IPS DF 19.7 (cell line): ENCODE data around the gene SAAL1.
"Not testable (repeated sequence)": the region's sequence is repeated elsewhere in the genome, so short reads cannot be mapped to it uniquely, and the experiment has no call there.

Experiments used
- DNase-seq: peaks from one replicate; pipeline ENCODE4 v3.0.0-alpha.2; 2013; ENCODE audit warnings: low read depth, low spot score

Gene SAAL1

DNA sequence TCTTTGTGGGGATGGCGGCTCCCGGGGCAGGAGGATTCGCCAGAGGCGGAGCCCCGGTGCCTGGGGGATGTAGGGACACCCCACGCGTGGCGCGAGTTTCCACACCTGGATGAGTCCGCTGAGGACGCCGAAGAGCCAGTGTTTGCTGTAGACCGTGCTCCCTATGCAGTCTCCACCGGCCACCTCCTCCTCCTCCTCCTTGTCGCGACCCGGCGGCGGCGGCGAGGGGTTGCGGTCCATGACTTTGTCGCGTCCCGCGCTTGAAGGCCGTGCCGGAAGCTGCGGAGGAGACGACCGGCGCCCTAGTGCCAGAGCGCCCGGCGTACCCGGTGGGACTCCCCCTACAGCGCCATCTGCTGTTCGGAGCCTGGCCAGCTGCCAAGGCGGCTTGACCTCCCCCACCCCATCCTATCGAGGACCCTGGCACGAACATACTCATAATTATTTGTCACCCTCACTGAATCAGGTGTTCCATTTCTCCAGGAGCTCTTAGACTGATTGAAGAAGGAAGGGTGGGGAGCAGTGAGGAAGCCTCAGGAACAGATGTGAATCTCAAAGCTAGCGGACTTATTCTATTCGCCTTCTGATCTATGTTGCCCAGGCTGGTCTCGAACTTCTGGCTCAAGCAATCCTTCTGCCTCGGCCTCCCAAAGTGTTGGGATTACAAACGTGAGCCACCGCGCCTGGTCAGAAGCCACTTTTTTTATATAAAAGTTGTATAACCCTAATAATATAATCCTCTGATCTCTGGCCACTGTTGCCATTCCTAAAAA, at the start of gene SAAL1:
Gene SAAL1 (minus strand): TSS at position 281 of the 773 bp plus-strand sequence. CDS start 41 bp downstream, at position 240.
- DNase-seq = peak; percentile 23

DNA sequence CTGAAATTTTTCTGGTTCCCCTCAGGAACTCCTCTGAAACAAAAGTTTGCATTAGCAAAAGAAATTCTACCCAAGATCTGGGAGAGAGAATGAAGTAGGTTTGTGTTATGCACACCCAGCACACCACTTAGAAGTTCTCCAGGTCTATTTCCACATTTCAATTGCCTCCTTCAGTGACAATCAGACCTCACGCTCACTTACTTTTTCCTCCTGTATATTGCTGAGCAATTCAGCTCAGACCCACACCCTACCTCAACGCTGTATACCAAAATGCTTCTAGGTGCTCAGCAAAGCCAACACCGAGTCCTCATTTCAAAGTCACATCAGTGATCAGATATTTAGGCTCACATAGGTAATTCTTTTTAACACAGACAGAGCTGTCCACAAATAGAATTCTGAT, 45.7 kb upstream of the SAAL1 start:
- DNase-seq = no peak

- DNase-seq = no peak
Measured at GRCh38 chr11:18145837-18146236, 40.0 kb upstream of the SAAL1 start.

DNA sequence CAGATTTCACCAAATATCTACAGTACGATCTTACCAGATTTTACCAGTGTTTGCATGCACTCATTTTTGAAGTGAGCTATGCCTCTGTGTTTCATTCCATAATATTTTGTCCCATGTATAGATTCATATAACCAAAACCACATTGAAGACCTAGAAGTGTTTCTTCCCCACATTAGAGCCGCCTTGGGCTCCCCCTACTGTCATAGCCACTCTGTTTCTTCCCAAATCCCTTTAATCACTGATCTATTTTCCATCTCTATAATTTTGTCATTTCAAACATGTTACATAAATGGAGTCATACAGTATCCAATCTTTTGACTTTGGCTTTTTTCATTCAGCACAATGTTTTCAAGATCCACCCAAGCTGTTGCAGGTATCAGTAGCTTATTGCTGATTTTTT, 39.1 kb upstream of the SAAL1 start:
- DNase-seq = no peak

- DNase-seq = no peak
Measured at GRCh38 chr11:18144243-18144642, 38.4 kb upstream of the SAAL1 start.

- DNase-seq = no peak
Measured at GRCh38 chr11:18140145-18140544, 34.3 kb upstream of the SAAL1 start.

GRCh38 chr11:18137186-18137800, 31.4 kb upstream of the SAAL1 start:
- no peak for DNase-seq

GRCh38 chr11:18135308-18135707, 29.4 kb upstream of the SAAL1 start:
- DNase-seq = no peak

GRCh38 chr11:18132341-18132740, 26.5 kb upstream of the SAAL1 start, which contains the start of gene MRGPRX3:
Gene MRGPRX3, plus strand, starts transcription at chr11:18132571. Its CDS starts 4,632 bp downstream, at chr11:18137203.
- DNase-seq = no peak

GRCh38 chr11:18131115-18131514, 25.2 kb upstream of the SAAL1 start:
- DNase-seq = not testable (repeated sequence)

GRCh38 chr11:18121331-18121828, 15.5 kb upstream of the SAAL1 start:
- DNase-seq = not testable (repeated sequence)

- no peak for DNase-seq
Measured at GRCh38 chr11:18115360-18116127, 9.7 kb upstream of the SAAL1 start.

GRCh38 chr11:18111005-18111404, 5.1 kb upstream of the SAAL1 start:
- DNase-seq = no peak

GRCh38 chr11:18108254-18108653, 2.4 kb upstream of the SAAL1 start:
- no peak for DNase-seq

DNA sequence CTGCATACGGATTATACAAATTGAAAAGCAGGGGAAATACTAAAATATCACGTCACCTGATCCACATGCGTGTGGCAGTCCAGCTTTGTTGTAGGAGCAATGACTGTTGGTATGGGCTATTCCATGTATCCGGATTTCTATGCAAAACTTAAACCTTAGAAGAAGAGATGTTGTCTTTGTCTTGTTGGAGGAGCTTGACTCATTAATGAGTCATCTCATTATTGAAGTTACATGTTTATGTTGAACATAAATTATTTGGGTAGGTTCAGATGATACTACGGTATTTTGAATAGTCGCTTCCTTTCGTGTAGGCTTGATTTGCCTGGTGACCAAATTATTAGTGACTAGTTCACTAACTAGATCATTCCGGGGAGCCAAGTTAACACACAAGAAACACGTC, 806 bp upstream of the SAAL1 start:
- no peak for DNase-seq

GRCh38 chr11:18105086-18105801, 638 bp downstream of the SAAL1 start:
- DNase-seq = no peak

- DNase-seq = no peak
Measured at GRCh38 chr11:18100926-18101656, 4.8 kb downstream of the SAAL1 start.

DNA sequence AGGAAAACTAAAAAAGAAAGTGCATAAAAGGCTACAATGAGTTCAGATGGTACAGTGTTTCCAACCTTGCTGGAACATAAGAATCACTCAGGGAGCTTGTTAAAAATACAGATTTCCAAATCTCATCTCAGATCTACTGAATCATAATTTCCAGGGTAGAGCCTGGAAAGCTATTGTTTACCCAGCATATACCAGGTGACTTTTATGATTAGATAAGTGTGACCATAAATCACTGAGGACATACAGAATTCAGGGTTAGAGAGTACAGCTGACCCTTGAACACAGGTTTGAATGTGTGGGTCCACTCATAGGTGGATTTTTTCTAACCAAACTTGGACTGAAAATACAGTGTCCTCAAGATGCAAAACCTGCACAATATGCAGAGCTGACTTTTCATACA, 11.9 kb downstream of the SAAL1 start:
- no peak for DNase-seq

- no peak for DNase-seq
Measured at GRCh38 chr11:18091731-18092130, 14.2 kb downstream of the SAAL1 start.

DNA sequence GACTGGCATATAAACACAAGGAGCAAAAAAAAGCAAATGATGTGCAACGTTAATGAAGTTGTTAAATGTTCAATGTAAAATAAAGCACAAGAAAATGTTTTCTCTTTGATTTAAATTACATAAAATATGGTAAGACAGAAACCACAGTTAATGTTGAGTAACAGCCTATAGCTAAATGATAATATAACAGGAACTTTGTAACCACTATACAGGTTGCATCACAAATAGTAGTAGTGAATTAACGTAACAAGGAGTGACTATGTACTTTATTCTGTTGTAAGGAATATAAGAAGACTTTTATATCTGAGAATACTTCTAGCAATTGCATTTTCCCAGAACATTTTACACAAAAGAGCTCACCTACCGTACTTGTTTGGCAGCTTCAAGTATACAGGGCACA, 16.9 kb downstream of the SAAL1 start:
- no peak for DNase-seq

DNA sequence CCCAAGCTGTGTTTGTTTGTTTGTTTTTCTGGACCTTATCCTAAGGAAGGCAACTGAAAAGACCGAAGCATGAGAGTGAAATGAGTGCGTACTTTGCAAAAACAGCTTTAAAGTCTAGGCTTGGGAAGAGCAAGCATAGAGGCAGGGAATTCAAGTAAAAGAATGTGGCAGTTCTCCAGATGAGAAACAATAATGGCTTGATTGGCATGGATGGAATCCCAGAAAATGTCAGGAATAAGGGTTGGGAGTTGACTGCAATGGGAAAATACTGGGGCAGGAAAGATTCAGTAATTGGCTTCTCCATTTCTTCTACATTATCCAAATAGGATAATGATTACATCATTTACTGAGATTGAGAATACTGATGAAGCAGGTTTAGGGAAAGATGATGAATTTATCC, 17.5 kb downstream of the SAAL1 start:
- DNase-seq = no peak
